D721Med (cell line): ENCODE data around the gene TRIM24.
"Not testable (repeated sequence)": the region's sequence is repeated elsewhere in the genome, so short reads cannot be mapped to it uniquely, and the experiment has no call there.

Experiments
- DNase-seq: peaks from one replicate; pipeline ENCODE4 v3.0.0; 2011; ENCODE audit warnings: low spot score; ENCODE audit not compliant: insufficient read length
- FAIRE-seq: peaks from 2 replicates; lab custom pipeline; 2011; peaks lifted over from hg19 to GRCh38; lab: Jason Lieb, UNC
- CTCF ChIP-seq: IDR thresholded peaks from 2 replicates; pipeline ENCODE4 v1.5.1; 2012; ENCODE audit warnings: mild to moderate bottlenecking, control low read depth; ENCODE audit not compliant: insufficient read depth; ENCODE audit errors: missing control alignments

Gene TRIM24

GRCh38 chr7:138492423-138492822, 32.4 kb downstream of the TRIM24 start:
- no peak for DNase-seq
- FAIRE-seq, result no peak
- TF ChIP-seq CTCF, result no peak

GRCh38 chr7:138493535-138493934, 33.5 kb downstream of the TRIM24 start:
- TF ChIP-seq CTCF, result no peak
- FAIRE-seq (no peak), DNase-seq (no peak)

- no peak for DNase-seq
- FAIRE-seq, result no peak
- TF ChIP-seq CTCF, result no peak
Measured at GRCh38 chr7:138495485-138495884, 35.4 kb downstream of the TRIM24 start.

- no peak for FAIRE-seq
- DNase-seq, result no peak
- TF ChIP-seq CTCF, result no peak
Measured at GRCh38 chr7:138499340-138499739, 39.3 kb downstream of the TRIM24 start.

- not testable (repeated sequence) for FAIRE-seq, DNase-seq
Measured at GRCh38 chr7:138500303-138500702, 40.2 kb downstream of the TRIM24 start.

- DNase-seq (no peak), FAIRE-seq (no peak)
- TF ChIP-seq CTCF, result no peak
Measured at GRCh38 chr7:138500892-138501291, 40.8 kb downstream of the TRIM24 start.

- DNase-seq (no peak), FAIRE-seq (peak; percentile 29)
- no peak for TF ChIP-seq CTCF
Measured at GRCh38 chr7:138502023-138502767, 42.1 kb downstream of the TRIM24 start.
